Limb (tissue), 2 donors: ENCODE results near the gene HOMEZ.
A peak's percentile ranks its signal among the peaks of the same experiment; 100 is the strongest.

Source experiments
- DNase-seq, 2 donors: peaks; one replicate each; pipeline ENCODE4 v3.0.0-alpha.2; 2016; ENCODE audit errors: extremely low spot score in 2 of 2

HOMEZ gene

GRCh38 chr14:23307687-23308644 is 22.0 kb upstream of the HOMEZ start:
- DNase-seq = no peak

GRCh38 chr14:23307146-23307530 is 21.2 kb upstream of the HOMEZ start:
- no peak for DNase-seq

- DNase-seq = peak; percentile 92 to 95
These were observed 20.6 kb upstream of the HOMEZ start, which contains the start of gene BCL2L2 for GRCh38 chr14:23306412-23307145. TSS of gene BCL2L2 (plus strand) at chr14:23306833. CDS start at chr14:23307768, 935 bp downstream.

GRCh38 chr14:23302290-23303225 is 16.6 kb upstream of the HOMEZ start, which contains the start of gene PPP1R3E:
TSS of gene PPP1R3E (minus strand) at chr14:23302859. CDS start at chr14:23302576, 283 bp downstream.
- peak; percentile 48 to 80 for DNase-seq

- no peak for DNase-seq
These were observed 16.0 kb upstream of the HOMEZ start for GRCh38 chr14:23301969-23302289.

- DNase-seq = peak; percentile 99
These were observed 15.5 kb upstream of the HOMEZ start for GRCh38 chr14:23301288-23301968.

- DNase-seq = no peak
These were observed 14.8 kb upstream of the HOMEZ start for GRCh38 chr14:23300687-23301223.

- DNase-seq = no peak
These were observed 14.2 kb upstream of the HOMEZ start for GRCh38 chr14:23299986-23300686.

GRCh38 chr14:23299211-23299957 is 13.5 kb upstream of the HOMEZ start:
- no peak for DNase-seq

- no peak for DNase-seq
These were observed 11.8 kb upstream of the HOMEZ start for GRCh38 chr14:23297611-23298277.

GRCh38 chr14:23297096-23297495 is 11.2 kb upstream of the HOMEZ start:
- no peak for DNase-seq

GRCh38 chr14:23296012-23296777 is 10.3 kb upstream of the HOMEZ start:
- no peak for DNase-seq

- peak; percentile 51 for DNase-seq
These were observed 9.0 kb upstream of the HOMEZ start for GRCh38 chr14:23294734-23295561.

- DNase-seq = no peak
These were observed 1.1 kb upstream of the HOMEZ start for GRCh38 chr14:23286902-23287479.

- DNase-seq = peak in 1 of 2 donors; percentile 6
These were observed 357 bp downstream of the HOMEZ start for GRCh38 chr14:23285530-23286019.
